KMS-11 (cell line): ENCODE data around the gene FLNC.
A peak's percentile ranks its signal among the peaks of the same experiment; 100 is the strongest.

Experiments used
- H2AFZ ChIP-seq: fragments of 200-600 bp; sonication (generic); 2 replicates; pipeline ENCODE4 v1.6.1; 2016; ENCODE audit warnings: antibody characterized with exemption, mixed run types, low read depth
- H3K27ac ChIP-seq: fragments of 200-600 bp; sonication (generic); 2 replicates; pipeline ENCODE4 v1.6.1; 2016; ENCODE audit warnings: mild to moderate bottlenecking, mixed run types
- H3K27me3 ChIP-seq: fragments of 200-600 bp; sonication (generic); 2 replicates; pipeline ENCODE4 v1.6.1; 2017; ENCODE audit warnings: mild to moderate bottlenecking, low read depth, mixed run types, moderate library complexity; ENCODE audit not compliant: insufficient read depth
- H3K36me3 ChIP-seq: fragments of 200-600 bp; sonication (generic); 2 replicates; pipeline ENCODE4 v1.6.1; 2017; ENCODE audit warnings: mild to moderate bottlenecking, mixed run types; ENCODE audit not compliant: insufficient read depth
- H3K4me1 ChIP-seq: fragments of 200-600 bp; sonication (generic); 2 replicates; pipeline ENCODE4 v1.6.1; 2016; ENCODE audit warnings: mild to moderate bottlenecking, low read depth, mixed run types; ENCODE audit not compliant: poor library complexity, severe bottlenecking
- H3K4me2 ChIP-seq: fragments of 200-600 bp; sonication (generic); 2 replicates; pipeline ENCODE4 v1.7.0; 2016; ENCODE audit warnings: mild to moderate bottlenecking, mixed run types
- H3K4me3 ChIP-seq: fragments of 200-600 bp; sonication (generic); IDR thresholded peaks from 2 replicates; pipeline ENCODE4 v1.6.1; 2017; ENCODE audit warnings: low read depth, low read length, mixed read lengths; ENCODE audit not compliant: insufficient read depth
- H3K79me2 ChIP-seq: fragments of 200-600 bp; sonication (generic); 2 replicates; pipeline ENCODE4 v1.6.1; 2016; ENCODE audit warnings: low read depth, mixed run types; ENCODE audit not compliant: insufficient read depth
- H3K9ac ChIP-seq: fragments of 200-600 bp; sonication (generic); 2 replicates; pipeline ENCODE4 v1.6.1; 2016; ENCODE audit warnings: mild to moderate bottlenecking, mixed run types
- H4K20me1 ChIP-seq: fragments of 200-600 bp; sonication (generic); 2 replicates; pipeline ENCODE4 v1.6.1; 2016; ENCODE audit warnings: mild to moderate bottlenecking, mixed run types; ENCODE audit not compliant: insufficient read depth
- CTCF ChIP-seq: fragments of 200-600 bp; sonication (generic); conservative IDR thresholded peaks from 2 replicates; pipeline ENCODE4 v1.6.1; 2017; ENCODE audit warnings: low read depth, mild to moderate bottlenecking, antibody characterized with exemption, low read length, moderate library complexity, mixed read lengths

FLNC gene

GRCh38 chr7:128884561-128885369 is 54.6 kb downstream of the FLNC start:
- Histone ChIP-seq H3K4me2 (no peak overlapping the region), H2AFZ (peak overlapping the region; percentile 45; the same call in 1 of the 2 replicates), H3K27me3 (peaks cover 13% of the 10 kb centered on the region; the same call in 1 of the 2 replicates), H3K4me3 (no peak overlapping the region), H3K79me2 (no peaks in the 10 kb centered on the region), H3K27ac (no peak overlapping the region), H3K36me3 (no peaks in the 10 kb centered on the region), H3K4me1 (peaks cover 3% of the 10 kb centered on the region), H3K9ac (no peak overlapping the region), H4K20me1 (no peaks in the 10 kb centered on the region)
- TF ChIP-seq CTCF, result no peak

GRCh38 chr7:128885370-128886187 is 55.4 kb downstream of the FLNC start:
- H3K27ac ChIP-seq, result no peak overlapping the region
- peaks cover 3% of the 10 kb centered on the region for H3K4me1 ChIP-seq
- no peak overlapping the region for H3K4me2 ChIP-seq
- H2AFZ ChIP-seq, result no peak overlapping the region
- peaks cover 19% of the 10 kb centered on the region; the same call in 1 of the 2 replicates for H3K27me3 ChIP-seq
- H4K20me1 ChIP-seq, result no peaks in the 10 kb centered on the region
- no peak for TF ChIP-seq CTCF
- no peaks in the 10 kb centered on the region for H3K36me3 ChIP-seq
- H3K9ac ChIP-seq, result no peak overlapping the region
- H3K79me2 ChIP-seq, result no peaks in the 10 kb centered on the region
- no peak overlapping the region for H3K4me3 ChIP-seq

- Histone ChIP-seq H3K27ac (no peak overlapping the region), H4K20me1 (no peaks in the 10 kb centered on the region), H3K4me2 (no peak overlapping the region), H2AFZ (no peak overlapping the region), H3K27me3 (peaks cover 19% of the 10 kb centered on the region; the same call in 1 of the 2 replicates), H3K4me3 (no peak overlapping the region), H3K4me1 (peaks cover 3% of the 10 kb centered on the region), H3K36me3 (no peaks in the 10 kb centered on the region), H3K79me2 (no peaks in the 10 kb centered on the region), H3K9ac (no peak overlapping the region)
- no peak for TF ChIP-seq CTCF
Measured at GRCh38 chr7:128886391-128887168, 56.4 kb downstream of the FLNC start.

- TF ChIP-seq CTCF, result no peak
- peaks cover 3% of the 10 kb centered on the region for H3K4me1 ChIP-seq
- H3K36me3 ChIP-seq, result no peaks in the 10 kb centered on the region
- H3K4me2 ChIP-seq, result no peak overlapping the region
- H3K9ac ChIP-seq, result no peak overlapping the region
- H3K27me3 ChIP-seq, result peaks cover 19% of the 10 kb centered on the region; the same call in 1 of the 2 replicates
- H3K4me3 ChIP-seq, result no peak overlapping the region
- H3K27ac ChIP-seq, result no peak overlapping the region
- no peaks in the 10 kb centered on the region for H4K20me1 ChIP-seq
- H2AFZ ChIP-seq, result no peak overlapping the region
- no peaks in the 10 kb centered on the region for H3K79me2 ChIP-seq
Measured at GRCh38 chr7:128887169-128888038, 57.2 kb downstream of the FLNC start.
